ENCODE measurements around the gene ENO1.
A peak's percentile ranks its signal among the peaks of the same experiment; 100 is the strongest.

The ENO1 gene

GRCh38 chr1:8846263-8846662 is 32.2 kb downstream of the ENO1 start (continued):
- TF ChIP-seq KLF7 (tag by site-specific recombination; IDR thresholded peaks at IDR 0.05; ENCODE audit: borderline replicate concordance), result no peak
- TF ChIP-seq SP7 (tag by site-specific recombination; IDR thresholded peaks at IDR 0.05), result no peak
- TF ChIP-seq ZNF548 (tag by site-specific recombination; IDR thresholded peaks at IDR 0.05), result no peak

- H3K27ac ChIP-seq (ENCODE audit: extremely low read depth, low read depth, low read length), result no peak overlapping the region
- no peaks in the 10 kb centered on the region for H3K9me3 ChIP-seq (ENCODE audit: control insufficient read depth, insufficient read depth, low read depth, low read length)
- 0 out of 2 replicates have a peak, but pooled peaks cover 2% of the 10 kb centered on the region for H3K4me1 ChIP-seq (ENCODE audit: control insufficient read depth, insufficient read depth, low read length)
- CTCF ChIA-PET, result interaction anchor here (0.6 to 1.5 kb wide), 6 partner anchors 17 to 137 kb away, joined by 3 to 8 read pairs (median 3); no protein-coding TSS in a partner anchor
- H3K36me3 ChIP-seq (ENCODE audit: control insufficient read depth in 2 of 2, insufficient read depth in 1 of 2, low read length in 2 of 2), result no peaks in the 10 kb centered on the region
- TF ChIP-seq ZNF768 (tag by site-specific recombination; IDR thresholded peaks at IDR 0.05) (0 out of 2 replicates have a peak, but pooled peaks have one; percentile 51), ZNF561 (tag by site-specific recombination; IDR thresholded peaks at IDR 0.05; ENCODE audit: borderline replicate concordance) (no peak), HOXC10 (CRISPR knock-in tag; IDR thresholded peaks at IDR 0.05) (no peak)
- POLR2A ChIA-PET, result no interaction called here
- no peak overlapping the region for H3K4me3 ChIP-seq (ENCODE audit: low read depth, low read length)
These were observed 33.1 kb downstream of the ENO1 start for GRCh38 chr1:8845104-8846097.

GRCh38 chr1:8844501-8845006 is 33.9 kb downstream of the ENO1 start:
- no peak overlapping the region for H3K4me3 ChIP-seq (ENCODE audit: low read depth, low read length)
- H3K27ac ChIP-seq (ENCODE audit: extremely low read depth, low read depth, low read length), result no peak overlapping the region
- 0 out of 2 replicates have a peak, but pooled peaks cover 2% of the 10 kb centered on the region for H3K4me1 ChIP-seq (ENCODE audit: control insufficient read depth, insufficient read depth, low read length)
- ChIA-PET CTCF (interaction anchor here (0.6 to 1.5 kb wide), 5 partner anchors 18 to 267 kb away, joined by 3 to 5 read pairs (median 3); no protein-coding TSS in a partner anchor), POLR2A (interaction anchor here (0.6 kb wide), 1 partner anchor 22 kb away, joined by 3 read pairs; no protein-coding TSS in a partner anchor)
- no peak for TF ChIP-seq ZNF324 (tag by site-specific recombination; IDR thresholded peaks at IDR 0.05)
- TF ChIP-seq TCF7L2 (IDR thresholded peaks at IDR 0.05; ENCODE audit: borderline replicate concordance, low read depth, low read length), result no peak
- TF ChIP-seq ZNF350 (tag by site-specific recombination; IDR thresholded peaks at IDR 0.05), result no peak
- TF ChIP-seq ZNF501 (tag by site-specific recombination; IDR thresholded peaks at IDR 0.05), result no peak
- no peak for TF ChIP-seq ZBTB17 (tag by site-specific recombination; IDR thresholded peaks at IDR 0.05)
- TF ChIP-seq BCL11B (tag by site-specific recombination; IDR thresholded peaks at IDR 0.05; ENCODE audit: low read depth), result no peak
- TF ChIP-seq KLF8 (tag by site-specific recombination; IDR thresholded peaks at IDR 0.05), result no peak
- no peak for TF ChIP-seq PRDM1 (tag by site-specific recombination; IDR thresholded peaks at IDR 0.05)
- TF ChIP-seq ZNF391 (tag by site-specific recombination; IDR thresholded peaks at IDR 0.05; ENCODE audit: borderline replicate concordance, low read depth), result no peak
- no peak for TF ChIP-seq ZFP69B (tag by site-specific recombination; IDR thresholded peaks at IDR 0.05)
- no peak for TF ChIP-seq GLI2 (tag by site-specific recombination; IDR thresholded peaks at IDR 0.05; ENCODE audit: borderline replicate concordance, low read depth)
- no peak for TF ChIP-seq SCRT2 (tag by site-specific recombination; IDR thresholded peaks at IDR 0.05)
- no peak for TF ChIP-seq ZSCAN30 (tag by site-specific recombination; IDR thresholded peaks at IDR 0.05)
- TF ChIP-seq ZNF274 (IDR thresholded peaks at IDR 0.05; ENCODE audit: low read length), result no peak
- no peak for TF ChIP-seq ZNF274 (tag by site-specific recombination; IDR thresholded peaks at IDR 0.05; ENCODE audit: borderline replicate concordance)
- H3K36me3 ChIP-seq (ENCODE audit: control insufficient read depth in 2 of 2, insufficient read depth in 1 of 2, low read length in 2 of 2), result no peaks in the 10 kb centered on the region
- no peaks in the 10 kb centered on the region for H3K9me3 ChIP-seq (ENCODE audit: control insufficient read depth, insufficient read depth, low read depth, low read length)
